GM12878 (cell line): ENCODE data around the gene RNASE9. TPM values are rescaled to one million over a fixed set of nuclear protein-coding genes. Genes with fewer than 3 reads are reported as not detected.

Experiments
- ASH2L ChIP-seq: fragments of 300-600, 200-600 bp; sonication (generic); IDR thresholded peaks from 2 replicates; pipeline ENCODE4 v1.6.1; 2017; ENCODE audit warnings: low read depth, mild to moderate bottlenecking, borderline replicate concordance
- HDAC6 ChIP-seq: fragments of 200-600 bp; sonication (generic); IDR thresholded peaks from one replicate; pipeline ENCODE4 v1.8.0; 2017; ENCODE audit warnings: antibody characterized with exemption; ENCODE audit not compliant: unreplicated experiment
- IKZF1 ChIP-seq: fragments of 450-650 bp; conservative IDR thresholded peaks from 2 replicates; pipeline ENCODE4 v1.6.1; 2017; ENCODE audit warnings: antibody characterized with exemption, mild to moderate bottlenecking
- PAX8 ChIP-seq: fragments of 450-650 bp; IDR thresholded peaks from 2 replicates; pipeline ENCODE4 v1.6.1; 2017; ENCODE audit warnings: mild to moderate bottlenecking, moderate library complexity
- RBBP5 ChIP-seq: fragments of 200-600 bp; sonication (generic); conservative IDR thresholded peaks from 2 replicates; pipeline ENCODE4 v1.6.1; 2016
- SIN3A ChIP-seq: IDR thresholded peaks from 2 replicates; pipeline ENCODE4 v1.6.1; 2012; ENCODE audit warnings: low read depth, low read length, improper control_type of control experiment
- SREBF2 ChIP-seq: IDR thresholded peaks from 2 replicates; pipeline ENCODE4 v1.6.1; 2012; ENCODE audit warnings: mild to moderate bottlenecking, low read length
- WRNIP1 ChIP-seq: IDR thresholded peaks from 2 replicates; pipeline ENCODE4 v1.6.1; 2011; ENCODE audit warnings: low read depth, low read length, improper control_type of control experiment, borderline replicate concordance
- ZNF622 ChIP-seq: fragments of 450-650 bp; IDR thresholded peaks from 2 replicates; pipeline ENCODE4 v1.6.1; 2017; ENCODE audit warnings: mild to moderate bottlenecking, inconsistent platforms
- polyA plus RNA-seq, 11 experiments: library from polyadenylated mRNA; depleted of rRNA in 4 of 11; unstranded in 6 of 11; stranded (reverse) in 5 of 11; fragments of >200 nt; fragmentation: Nextera tagmentation in 4 of 11; fragmentation: Illumina TruSeq in 1 of 11; extraction: Ambion mirVana in 4 of 11; extraction: Trizol in 1 of 11; gene quantifications; 1 replicate in 1 of 11; 2 replicates in 10 of 11; pipeline versions ENCODE4 v1.2.1 to v1.2.3, GENCODE V29; 2011 to 2016; ENCODE audit warnings: inconsistent platforms in 2 of 11, missing spikeins in 2 of 11, low read depth in 1 of 11
- total RNA-seq, 4 experiments: library from RNA; depleted of rRNA in 3 of 4; stranded (reverse); fragments of >200 nt in 3 of 4; fragmentation: Illumina TruSeq in 1 of 4; extraction: Trizol in 1 of 4; gene quantifications; 2 replicates each; pipeline versions ENCODE4 v1.2.1 to v1.2.3, GENCODE V29; 2013 to 2021
- TF ChIP-seq, protein P1 (sequence below): IDR thresholded peaks from 2 replicates; pipeline ENCODE4 v1.6.1; 2011; ENCODE audit warnings: borderline replicate concordance, low read depth, mild to moderate bottlenecking, moderate library complexity, mixed read lengths, low read length; ENCODE audit not compliant: insufficient read depth; ENCODE audit errors: extremely low read length
- TF ChIP-seq, protein P2 (sequence below): fragments of 450-650 bp; conservative IDR thresholded peaks from 2 replicates; pipeline ENCODE4 v1.6.1; 2017; ENCODE audit warnings: mild to moderate bottlenecking, moderate library complexity
- TF ChIP-seq, protein P3 (sequence below): fragments of 450-650 bp; IDR thresholded peaks from 2 replicates; pipeline ENCODE4 v1.6.1; 2017; ENCODE audit warnings: mild to moderate bottlenecking, moderate library complexity
- TF ChIP-seq, protein P4 (sequence below): fragments of 450-650 bp; formaldehyde crosslinking; IDR thresholded peaks from 2 replicates; pipeline ENCODE4 v1.4.0; 2022; ENCODE audit warnings: mild to moderate bottlenecking, moderate library complexity
- TF ChIP-seq, protein P5 (sequence below): IDR thresholded peaks from 2 replicates; pipeline ENCODE4 v1.6.1; 2011; ENCODE audit warnings: low read depth, mild to moderate bottlenecking, low read length, moderate library complexity, borderline replicate concordance; ENCODE audit errors: extremely low read depth

Gene RNASE9
- total and polyA plus RNA-seq, 10 of the 15 experiments (the other 5 are each of a cell fraction or from before 2014, with no cell fraction given): not detected

DNA sequence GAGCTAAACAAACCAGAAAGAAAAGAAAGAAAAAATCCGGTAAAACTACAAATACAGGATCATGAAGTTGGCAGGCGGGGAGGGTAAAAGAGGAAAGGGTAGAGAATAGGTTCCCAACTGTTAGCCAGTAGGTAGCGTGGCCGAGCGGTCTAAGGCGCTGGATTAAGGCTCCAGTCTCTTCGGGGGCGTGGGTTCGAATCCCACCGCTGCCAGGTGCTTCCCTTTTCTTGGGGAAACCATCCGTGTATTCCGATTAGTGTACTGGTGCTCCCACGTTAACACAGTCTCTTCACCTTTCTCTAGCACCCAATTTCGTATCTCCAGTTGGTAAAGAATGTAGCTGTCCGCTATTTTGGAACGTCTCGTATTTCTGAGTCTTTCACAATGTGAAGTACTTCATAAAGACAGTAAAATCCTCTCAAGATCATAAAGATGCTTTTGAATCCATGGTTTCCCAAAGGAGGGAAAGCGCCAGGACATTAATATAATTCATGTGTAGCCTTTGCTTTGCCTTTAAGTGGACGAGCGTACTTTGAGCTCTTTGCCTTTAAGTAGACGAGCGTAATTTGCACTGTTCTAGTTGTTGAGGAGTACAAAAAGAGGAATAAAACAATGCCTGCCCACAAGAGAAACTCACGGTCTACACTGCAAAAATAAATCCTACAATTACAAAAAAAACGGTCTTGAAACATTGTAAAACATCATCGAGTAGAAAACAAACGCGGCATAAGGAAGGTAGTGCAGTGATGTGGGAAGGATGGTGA is 49.3 kb upstream of the RNASE9 start (continued):
- TF ChIP-seq, protein P1, sequence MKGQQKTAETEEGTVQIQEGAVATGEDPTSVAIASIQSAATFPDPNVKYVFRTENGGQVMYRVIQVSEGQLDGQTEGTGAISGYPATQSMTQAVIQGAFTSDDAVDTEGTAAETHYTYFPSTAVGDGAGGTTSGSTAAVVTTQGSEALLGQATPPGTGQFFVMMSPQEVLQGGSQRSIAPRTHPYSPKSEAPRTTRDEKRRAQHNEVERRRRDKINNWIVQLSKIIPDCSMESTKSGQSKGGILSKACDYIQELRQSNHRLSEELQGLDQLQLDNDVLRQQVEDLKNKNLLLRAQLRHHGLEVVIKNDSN: no peak
- TF ChIP-seq, protein P2, sequence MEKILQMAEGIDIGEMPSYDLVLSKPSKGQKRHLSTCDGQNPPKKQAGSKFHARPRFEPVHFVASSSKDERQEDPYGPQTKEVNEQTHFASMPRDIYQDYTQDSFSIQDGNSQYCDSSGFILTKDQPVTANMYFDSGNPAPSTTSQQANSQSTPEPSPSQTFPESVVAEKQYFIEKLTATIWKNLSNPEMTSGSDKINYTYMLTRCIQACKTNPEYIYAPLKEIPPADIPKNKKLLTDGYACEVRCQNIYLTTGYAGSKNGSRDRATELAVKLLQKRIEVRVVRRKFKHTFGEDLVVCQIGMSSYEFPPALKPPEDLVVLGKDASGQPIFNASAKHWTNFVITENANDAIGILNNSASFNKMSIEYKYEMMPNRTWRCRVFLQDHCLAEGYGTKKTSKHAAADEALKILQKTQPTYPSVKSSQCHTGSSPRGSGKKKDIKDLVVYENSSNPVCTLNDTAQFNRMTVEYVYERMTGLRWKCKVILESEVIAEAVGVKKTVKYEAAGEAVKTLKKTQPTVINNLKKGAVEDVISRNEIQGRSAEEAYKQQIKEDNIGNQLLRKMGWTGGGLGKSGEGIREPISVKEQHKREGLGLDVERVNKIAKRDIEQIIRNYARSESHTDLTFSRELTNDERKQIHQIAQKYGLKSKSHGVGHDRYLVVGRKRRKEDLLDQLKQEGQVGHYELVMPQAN: no peak
- TF ChIP-seq IKZF1: no peak
- peak; percentile 91 for TF ChIP-seq SREBF2
- no peak for TF ChIP-seq RBBP5
- TF ChIP-seq, protein P3, sequence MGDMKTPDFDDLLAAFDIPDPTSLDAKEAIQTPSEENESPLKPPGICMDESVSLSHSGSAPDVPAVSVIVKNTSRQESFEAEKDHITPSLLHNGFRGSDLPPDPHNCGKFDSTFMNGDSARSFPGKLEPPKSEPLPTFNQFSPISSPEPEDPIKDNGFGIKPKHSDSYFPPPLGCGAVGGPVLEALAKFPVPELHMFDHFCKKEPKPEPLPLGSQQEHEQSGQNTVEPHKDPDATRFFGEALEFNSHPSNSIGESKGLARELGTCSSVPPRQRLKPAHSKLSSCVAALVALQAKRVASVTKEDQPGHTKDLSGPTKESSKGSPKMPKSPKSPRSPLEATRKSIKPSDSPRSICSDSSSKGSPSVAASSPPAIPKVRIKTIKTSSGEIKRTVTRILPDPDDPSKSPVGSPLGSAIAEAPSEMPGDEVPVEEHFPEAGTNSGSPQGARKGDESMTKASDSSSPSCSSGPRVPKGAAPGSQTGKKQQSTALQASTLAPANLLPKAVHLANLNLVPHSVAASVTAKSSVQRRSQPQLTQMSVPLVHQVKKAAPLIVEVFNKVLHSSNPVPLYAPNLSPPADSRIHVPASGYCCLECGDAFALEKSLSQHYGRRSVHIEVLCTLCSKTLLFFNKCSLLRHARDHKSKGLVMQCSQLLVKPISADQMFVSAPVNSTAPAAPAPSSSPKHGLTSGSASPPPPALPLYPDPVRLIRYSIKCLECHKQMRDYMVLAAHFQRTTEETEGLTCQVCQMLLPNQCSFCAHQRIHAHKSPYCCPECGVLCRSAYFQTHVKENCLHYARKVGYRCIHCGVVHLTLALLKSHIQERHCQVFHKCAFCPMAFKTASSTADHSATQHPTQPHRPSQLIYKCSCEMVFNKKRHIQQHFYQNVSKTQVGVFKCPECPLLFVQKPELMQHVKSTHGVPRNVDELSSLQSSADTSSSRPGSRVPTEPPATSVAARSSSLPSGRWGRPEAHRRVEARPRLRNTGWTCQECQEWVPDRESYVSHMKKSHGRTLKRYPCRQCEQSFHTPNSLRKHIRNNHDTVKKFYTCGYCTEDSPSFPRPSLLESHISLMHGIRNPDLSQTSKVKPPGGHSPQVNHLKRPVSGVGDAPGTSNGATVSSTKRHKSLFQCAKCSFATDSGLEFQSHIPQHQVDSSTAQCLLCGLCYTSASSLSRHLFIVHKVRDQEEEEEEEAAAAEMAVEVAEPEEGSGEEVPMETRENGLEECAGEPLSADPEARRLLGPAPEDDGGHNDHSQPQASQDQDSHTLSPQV: no peak
- TF ChIP-seq, protein P4, sequence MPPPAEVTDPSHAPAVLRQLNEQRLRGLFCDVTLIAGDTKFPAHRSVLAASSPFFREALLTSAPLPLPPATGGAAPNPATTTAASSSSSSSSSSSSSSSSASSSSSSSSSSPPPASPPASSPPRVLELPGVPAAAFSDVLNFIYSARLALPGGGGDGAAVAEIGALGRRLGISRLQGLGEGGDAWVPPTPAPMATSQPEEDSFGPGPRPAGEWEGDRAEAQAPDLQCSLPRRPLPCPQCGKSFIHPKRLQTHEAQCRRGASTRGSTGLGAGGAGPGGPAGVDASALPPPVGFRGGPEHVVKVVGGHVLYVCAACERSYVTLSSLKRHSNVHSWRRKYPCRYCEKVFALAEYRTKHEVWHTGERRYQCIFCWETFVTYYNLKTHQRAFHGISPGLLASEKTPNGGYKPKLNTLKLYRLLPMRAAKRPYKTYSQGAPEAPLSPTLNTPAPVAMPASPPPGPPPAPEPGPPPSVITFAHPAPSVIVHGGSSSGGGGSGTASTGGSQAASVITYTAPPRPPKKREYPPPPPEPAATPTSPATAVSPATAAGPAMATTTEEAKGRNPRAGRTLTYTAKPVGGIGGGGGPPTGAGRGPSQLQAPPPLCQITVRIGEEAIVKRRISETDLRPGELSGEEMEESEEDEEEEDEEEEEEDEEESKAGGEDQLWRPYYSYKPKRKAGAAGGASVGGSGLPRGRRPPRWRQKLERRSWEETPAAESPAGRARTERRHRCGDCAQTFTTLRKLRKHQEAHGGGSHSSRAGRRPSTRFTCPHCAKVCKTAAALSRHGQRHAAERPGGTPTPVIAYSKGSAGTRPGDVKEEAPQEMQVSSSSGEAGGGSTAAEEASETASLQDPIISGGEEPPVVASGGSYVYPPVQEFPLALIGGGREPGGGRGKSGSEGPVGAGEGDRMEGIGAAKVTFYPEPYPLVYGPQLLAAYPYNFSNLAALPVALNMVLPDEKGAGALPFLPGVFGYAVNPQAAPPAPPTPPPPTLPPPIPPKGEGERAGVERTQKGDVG (CRISPR knock-in tag): no peak
- no peak for TF ChIP-seq PAX8
- no peak for TF ChIP-seq SIN3A
- TF ChIP-seq, protein P5, sequence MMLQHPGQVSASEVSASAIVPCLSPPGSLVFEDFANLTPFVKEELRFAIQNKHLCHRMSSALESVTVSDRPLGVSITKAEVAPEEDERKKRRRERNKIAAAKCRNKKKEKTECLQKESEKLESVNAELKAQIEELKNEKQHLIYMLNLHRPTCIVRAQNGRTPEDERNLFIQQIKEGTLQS: no peak
- no peak for TF ChIP-seq ASH2L
- TF ChIP-seq ZNF622: no peak
- no peak for TF ChIP-seq WRNIP1
- peak; percentile 40 for TF ChIP-seq HDAC6
